Measurements from ENCODE around the gene SLN. TPM values are rescaled to one million over a fixed set of nuclear protein-coding genes. Genes with fewer than 3 reads are reported as not detected.
"Not testable (repeated sequence)": the region's sequence is repeated elsewhere in the genome, so short reads cannot be mapped to it uniquely, and the experiment has no call there.

SLN gene
- total RNA-seq (2022) = not detected in 2 replicates
- Bru-seq, nascent RNA = not detected
- not detected for BruChase-seq, experiment 1, labeled RNA remaining after a 2-hour chase
- percentile 7 among the genes with signal in this experiment for BruChase-seq, experiment 2, labeled RNA remaining after a 6-hour chase
- long read RNA-seq = 0 reads

DNA sequence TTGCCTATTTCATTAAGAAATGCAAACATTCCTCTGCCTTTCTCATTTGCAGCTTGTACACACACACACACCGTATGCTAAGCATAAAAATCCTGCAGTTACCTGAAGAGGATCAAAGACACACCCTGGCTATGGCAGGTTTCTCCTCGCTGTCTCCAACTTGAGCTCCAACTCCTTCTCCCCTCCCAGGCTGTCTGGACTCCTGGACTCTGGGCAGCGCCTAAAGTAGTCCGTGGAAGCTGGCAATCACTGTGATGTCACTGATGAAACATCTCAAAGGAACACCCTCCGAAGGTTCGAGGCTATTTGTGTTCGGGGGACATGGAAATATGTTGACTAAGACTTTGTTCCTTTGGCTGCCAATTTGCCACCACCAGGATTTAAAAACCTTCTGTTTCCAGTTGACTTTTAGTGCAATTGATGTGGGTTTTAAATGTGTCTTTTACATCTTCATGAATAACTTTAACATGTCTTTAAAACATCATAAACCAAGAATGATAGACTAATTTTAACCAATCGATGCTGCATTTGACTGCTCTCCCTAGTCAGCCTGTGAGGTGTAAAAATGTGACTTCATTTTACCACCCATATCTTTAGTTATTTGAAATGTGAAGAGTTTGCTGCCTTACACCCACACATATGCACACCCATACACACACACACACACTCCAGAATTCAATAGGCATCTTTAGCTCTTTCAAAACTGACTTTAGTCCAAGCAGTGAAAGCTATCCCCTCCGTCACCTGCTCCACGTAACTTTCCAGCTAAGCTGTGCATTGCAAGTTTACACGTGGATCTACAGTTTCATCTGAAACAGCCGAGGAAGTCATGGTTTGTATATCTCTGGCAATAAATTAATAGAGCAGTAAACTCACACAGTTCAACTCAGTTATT is at the start of gene SLN:
Gene SLN, minus strand, starts transcription at position 196 of the 895 bp plus-strand sequence.
- DNase-seq = peak; percentile 15 to 56
- ChIA-PET POLR2A (no interaction called here), CTCF (no interaction called here)
- Mint-ChIP-seq H3K4me3 (ENCODE audit: unreplicated experiment) (no peak within 1 kb of the TSS), H3K4me1 (ENCODE audit: low read depth, unreplicated experiment) (no peaks in the 10 kb centered on the region), H3K27ac (ENCODE audit: unreplicated experiment) (no peak within 1 kb of the TSS), H3K36me3 (ENCODE audit: insufficient read depth, unreplicated experiment) (no peaks in the 10 kb centered on the region), H3K27me3 (ENCODE audit: insufficient read depth, unreplicated experiment) (peaks cover 14% of the 10 kb centered on the region), H3K9me3 (ENCODE audit: unreplicated experiment) (no peaks in the 10 kb centered on the region)
- H3K9me3 ChIP-seq = no peaks in the 10 kb centered on the region
- H3K4me3 ChIP-seq (ENCODE audit: low read depth, low read length) = no peak within 1 kb of the TSS
- BruUV-seq (replicated peaks) = no TSS peak
- peaks cover 16% of the 10 kb centered on the region for H3K4me1 ChIP-seq
- H3K36me3 ChIP-seq (ENCODE audit: control insufficient read depth, insufficient read depth, low read length) = no peaks in the 10 kb centered on the region
- H3K27me3 ChIP-seq (replicated peaks; ENCODE audit: control insufficient read depth, insufficient read depth, low read length) = peaks cover 2% of the 10 kb centered on the region; the same call in 1 of the 2 replicates
- TF ChIP-seq, protein P1, sequence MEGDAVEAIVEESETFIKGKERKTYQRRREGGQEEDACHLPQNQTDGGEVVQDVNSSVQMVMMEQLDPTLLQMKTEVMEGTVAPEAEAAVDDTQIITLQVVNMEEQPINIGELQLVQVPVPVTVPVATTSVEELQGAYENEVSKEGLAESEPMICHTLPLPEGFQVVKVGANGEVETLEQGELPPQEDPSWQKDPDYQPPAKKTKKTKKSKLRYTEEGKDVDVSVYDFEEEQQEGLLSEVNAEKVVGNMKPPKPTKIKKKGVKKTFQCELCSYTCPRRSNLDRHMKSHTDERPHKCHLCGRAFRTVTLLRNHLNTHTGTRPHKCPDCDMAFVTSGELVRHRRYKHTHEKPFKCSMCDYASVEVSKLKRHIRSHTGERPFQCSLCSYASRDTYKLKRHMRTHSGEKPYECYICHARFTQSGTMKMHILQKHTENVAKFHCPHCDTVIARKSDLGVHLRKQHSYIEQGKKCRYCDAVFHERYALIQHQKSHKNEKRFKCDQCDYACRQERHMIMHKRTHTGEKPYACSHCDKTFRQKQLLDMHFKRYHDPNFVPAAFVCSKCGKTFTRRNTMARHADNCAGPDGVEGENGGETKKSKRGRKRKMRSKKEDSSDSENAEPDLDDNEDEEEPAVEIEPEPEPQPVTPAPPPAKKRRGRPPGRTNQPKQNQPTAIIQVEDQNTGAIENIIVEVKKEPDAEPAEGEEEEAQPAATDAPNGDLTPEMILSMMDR (IDR thresholded peaks at IDR 0.05; ENCODE audit: insufficient read depth in 1 of 2, low read depth in 1 of 2, low read length in 1 of 2, severe bottlenecking in 1 of 2, unreplicated experiment in 1 of 2) = no peak
- intact Hi-C loops (cut with micrococcal nuclease; ENCODE audit: unreplicated experiment) = no loop called here

DNA sequence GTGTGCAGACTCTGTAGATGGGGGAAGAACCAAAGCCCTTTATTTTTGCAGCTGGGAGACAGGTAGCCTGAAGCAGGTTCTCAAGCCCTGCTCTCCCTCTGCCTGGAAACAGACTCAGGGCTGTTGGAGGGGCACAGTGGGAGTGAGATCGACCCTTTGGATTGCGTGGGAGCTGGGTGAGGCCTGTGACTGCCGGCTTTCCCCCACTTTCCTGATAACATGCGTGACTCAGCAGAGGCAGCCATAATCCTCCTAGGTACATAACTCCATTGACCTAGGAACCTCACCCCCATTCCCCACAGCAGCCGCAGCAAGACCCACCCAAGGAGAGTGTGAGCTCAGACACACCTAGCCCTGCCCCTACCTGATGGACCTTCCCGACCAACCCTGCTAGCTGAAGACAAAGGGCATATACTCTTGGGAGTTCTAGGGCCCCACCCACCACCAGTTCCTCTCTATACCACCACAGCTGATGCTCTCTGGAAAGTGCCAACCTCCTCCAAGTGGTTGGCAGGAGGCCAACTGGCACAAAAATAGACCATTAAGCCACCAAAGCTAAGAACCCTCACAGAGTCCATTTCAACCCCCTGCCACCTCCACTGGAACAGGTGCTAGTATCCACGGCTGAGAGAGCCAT is 47.0 kb upstream of the SLN start:
- H3K9me3 Mint-ChIP-seq (ENCODE audit: unreplicated experiment); intact Hi-C loops (cut with micrococcal nuclease; ENCODE audit: unreplicated experiment); H3K4me1 Mint-ChIP-seq (ENCODE audit: low read depth, unreplicated experiment); H3K4me3 ChIP-seq (ENCODE audit: low read depth, low read length); H3K36me3 Mint-ChIP-seq (ENCODE audit: insufficient read depth, unreplicated experiment); H3K4me1 ChIP-seq; BruUV-seq (replicated peaks); H3K4me3 Mint-ChIP-seq (ENCODE audit: unreplicated experiment); H3K27me3 ChIP-seq (replicated peaks; ENCODE audit: control insufficient read depth, insufficient read depth, low read length); DNase-seq; POLR2A ChIA-PET; H3K27ac Mint-ChIP-seq (ENCODE audit: unreplicated experiment); H3K9me3 ChIP-seq; H3K36me3 ChIP-seq (ENCODE audit: control insufficient read depth, insufficient read depth, low read length): not testable (repeated sequence)
- CTCF ChIA-PET = interaction anchor here (2.1 kb wide), 1 partner anchor 12 kb away, joined by 8 read pairs; no protein-coding TSS in a partner anchor
- peaks cover 13% of the 10 kb centered on the region for H3K27me3 Mint-ChIP-seq (ENCODE audit: insufficient read depth, unreplicated experiment)

DNA sequence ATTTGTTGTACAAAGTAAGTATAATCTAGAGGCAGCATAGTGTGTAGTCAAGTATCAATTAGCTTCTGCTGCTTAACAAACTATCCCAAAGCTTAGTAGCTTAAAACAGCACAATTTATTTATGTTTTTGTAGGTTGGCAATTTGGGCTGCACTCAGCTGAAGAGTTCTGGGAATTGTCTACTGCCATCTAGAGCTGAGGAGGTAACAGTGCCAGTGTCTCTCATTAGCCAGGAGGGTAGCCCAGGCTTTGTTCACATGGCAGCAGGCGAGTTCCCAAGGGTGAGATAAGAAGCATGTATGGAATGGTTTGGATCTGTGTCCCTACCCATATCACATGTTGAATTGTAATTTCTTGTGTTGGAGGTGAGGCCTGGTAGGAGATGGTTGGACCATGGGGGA is 45.8 kb upstream of the SLN start:
- no peaks in the 10 kb centered on the region for H3K27me3 ChIP-seq (replicated peaks; ENCODE audit: control insufficient read depth, insufficient read depth, low read length)
- H3K9me3 ChIP-seq = no peaks in the 10 kb centered on the region
- Mint-ChIP-seq H3K36me3 (ENCODE audit: insufficient read depth, unreplicated experiment) (no peaks in the 10 kb centered on the region), H3K9me3 (ENCODE audit: unreplicated experiment) (peaks cover 9% of the 10 kb centered on the region), H3K4me3 (ENCODE audit: unreplicated experiment) (no peak overlapping the region), H3K4me1 (ENCODE audit: low read depth, unreplicated experiment) (no peaks in the 10 kb centered on the region), H3K27me3 (ENCODE audit: insufficient read depth, unreplicated experiment) (peaks cover 8% of the 10 kb centered on the region), H3K27ac (ENCODE audit: unreplicated experiment) (no peak overlapping the region)
- TF ChIP-seq, protein P1 (IDR thresholded peaks at IDR 0.05; ENCODE audit: insufficient read depth in 1 of 2, low read depth in 1 of 2, low read length in 1 of 2, severe bottlenecking in 1 of 2, unreplicated experiment in 1 of 2) = peak in 1 of 2 experiments; percentile 11
- ChIA-PET CTCF (interaction anchor here (1.1 to 2.1 kb wide), 2 partner anchors 13 to 17 kb away, joined by 3 to 8 read pairs; no protein-coding TSS in a partner anchor), POLR2A (no interaction called here)
- DNase-seq = no peak
- BruUV-seq (replicated peaks) = no TSS peak
- H3K4me3 ChIP-seq (ENCODE audit: low read depth, low read length) = no peak overlapping the region
- no peaks in the 10 kb centered on the region for H3K36me3 ChIP-seq (ENCODE audit: control insufficient read depth, insufficient read depth, low read length)
- peaks cover 5% of the 10 kb centered on the region; the same call in 1 of the 2 replicates for H3K4me1 ChIP-seq
- intact Hi-C loops (cut with micrococcal nuclease; ENCODE audit: unreplicated experiment) = no loop called here
